Endothelial cell of umbilical vein (primary cell): Measurements from ENCODE around the gene PSMD13. TPM values are rescaled to one million over a fixed set of nuclear protein-coding genes. Genes with fewer than 3 reads are reported as not detected.

ENCODE experiments used
- BruUV-seq: library from RNA; stranded (reverse); fragments of 400-500 nt; replicated peaks from 2 replicates; lab custom pipeline; 2021; lab: Mats Ljungman, UMichigan
- CTCF ChIA-PET: fragments of 300-600, 350-600 bp; sonication (Branson Sonifier 250); formaldehyde crosslinking; loops from one replicate; lab custom pipeline; 2021; ENCODE audit warnings: antibody characterized with exemption, inconsistent platforms; lab: Charles Lee
- POLR2A ChIA-PET: fragments of 300-600, 350-600 bp; sonication (Branson Sonifier 250); formaldehyde crosslinking; loops from one replicate; lab custom pipeline; 2021; ENCODE audit warnings: antibody characterized with exemption, inconsistent platforms; lab: Charles Lee
- DNase-seq: peaks from one replicate; pipeline ENCODE4 v3.0.0-alpha.2; 2011; ENCODE audit warnings: low read depth, low spot score
- FAIRE-seq: peaks from 2 replicates; lab custom pipeline; 2011; peaks lifted over from hg19 to GRCh38; lab: Jason Lieb, UNC
- H2AFZ ChIP-seq: 2 replicates; pipeline ENCODE4 v1.6.0; 2012; ENCODE audit warnings: low read depth, low read length, control low read depth, inconsistent platforms
- H3K27ac ChIP-seq: 2 replicates; pipeline ENCODE4 v1.5.1; 2011; ENCODE audit warnings: low read depth, mild to moderate bottlenecking, control low read depth, low read length, moderate library complexity; ENCODE audit not compliant: insufficient read depth
- H3K27me3 ChIP-seq, 2 experiments: 2 replicates each; pipeline versions ENCODE4 v1.6.0 to v1.6.1; 2011; ENCODE audit warnings: low read length in 2 of 2, mixed read lengths in 1 of 2; ENCODE audit not compliant: control insufficient read depth in 2 of 2, insufficient read depth in 2 of 2
- H3K36me3 ChIP-seq, 2 experiments: 2 replicates in 1 of 2; 3 replicates in 1 of 2; pipeline ENCODE4 v1.5.1; 2011; ENCODE audit warnings: low read length in 2 of 2, mild to moderate bottlenecking in 1 of 2, moderate library complexity in 1 of 2; ENCODE audit not compliant: control insufficient read depth in 2 of 2, insufficient read depth in 2 of 2; ENCODE audit errors: extremely low read depth in 1 of 2
- H3K4me1 ChIP-seq: 3 replicates; pipeline ENCODE4 v1.5.1; 2011; ENCODE audit warnings: mild to moderate bottlenecking, low read length; ENCODE audit not compliant: control insufficient read depth, insufficient read depth; ENCODE audit errors: extremely low read depth
- H3K4me2 ChIP-seq: 2 replicates; pipeline ENCODE4 v1.6.1; 2011; ENCODE audit warnings: low read length, control low read depth, mixed read lengths; ENCODE audit not compliant: insufficient read depth
- H3K4me3 ChIP-seq, 3 experiments: fragments of 200-600 bp in 1 of 3; sonication (generic), shearing (Covaris generic) in 1 of 3; replicated peaks in 1 of 3; 2 replicates each; pipeline ENCODE4 v1.5.1; 2011 to 2016; ENCODE audit warnings: control low read depth in 3 of 3, low read length in 3 of 3, mild to moderate bottlenecking in 2 of 3, inconsistent platforms in 1 of 3, low read depth in 1 of 3, moderate library complexity in 1 of 3; ENCODE audit not compliant: insufficient read depth in 1 of 3
- H3K79me2 ChIP-seq: 2 replicates; pipeline ENCODE4 v1.6.0; 2012; ENCODE audit warnings: low read length, inconsistent platforms; ENCODE audit not compliant: control insufficient read depth, insufficient read depth
- H3K9ac ChIP-seq: replicated peaks from 2 replicates; pipeline ENCODE3; 2011; ENCODE audit warnings: low read length, control low read depth; ENCODE audit not compliant: insufficient read depth; ENCODE audit errors: extremely low read depth
- H3K9me1 ChIP-seq: replicated peaks from 3 replicates; pipeline ENCODE4 v1.6.0; 2011; ENCODE audit warnings: mild to moderate bottlenecking, low read length; ENCODE audit not compliant: control insufficient read depth, insufficient read depth; ENCODE audit errors: extremely low read depth
- H3K9me3 ChIP-seq: replicated peaks from 2 replicates; pipeline ENCODE4 v1.5.1; 2012; ENCODE audit warnings: low read length, inconsistent platforms; ENCODE audit not compliant: control insufficient read depth, insufficient read depth
- H4K20me1 ChIP-seq: replicated peaks from 2 replicates; pipeline ENCODE3; 2011; ENCODE audit warnings: mild to moderate bottlenecking, low read length; ENCODE audit not compliant: control insufficient read depth, insufficient read depth; ENCODE audit errors: extremely low read depth
- CTCF ChIP-seq, 2 donors: IDR thresholded peaks; 1 replicate in 1 of 2; 2 replicates in 1 of 2; pipeline ENCODE4 v1.5.1; 2011; ENCODE audit warnings: low read length in 2 of 2, mild to moderate bottlenecking in 2 of 2, moderate library complexity in 2 of 2, control low read depth in 1 of 2, inconsistent platforms in 1 of 2, low read depth in 1 of 2; ENCODE audit not compliant: insufficient read depth in 1 of 2; ENCODE audit errors: extremely low read depth in 1 of 2
- EZH2 ChIP-seq: IDR thresholded peaks from 2 replicates; pipeline ENCODE4 v1.6.1; 2012; ENCODE audit warnings: borderline replicate concordance, low read depth, mild to moderate bottlenecking, moderate library complexity, low read length, inconsistent platforms; ENCODE audit not compliant: severe bottlenecking
- FOS ChIP-seq: IDR thresholded peaks from 2 replicates; pipeline ENCODE4 v1.6.1; 2011; ENCODE audit warnings: mild to moderate bottlenecking, low read length, moderate library complexity, borderline replicate concordance; ENCODE audit not compliant: insufficient read depth
- GATA2 ChIP-seq: IDR thresholded peaks from 2 replicates; pipeline ENCODE4 v1.7.0; 2011; ENCODE audit warnings: low read depth, mild to moderate bottlenecking, moderate library complexity, mixed read lengths, low read length; ENCODE audit not compliant: insufficient read length, insufficient read depth
- JUN ChIP-seq: IDR thresholded peaks from 2 replicates; pipeline ENCODE4 v1.6.1; 2011; ENCODE audit warnings: borderline replicate concordance, low read depth; ENCODE audit not compliant: insufficient read length, insufficient read depth
- MAX ChIP-seq: IDR thresholded peaks from 2 replicates; pipeline ENCODE4 v1.6.1; 2011; ENCODE audit not compliant: insufficient read depth, insufficient read length
- MYC ChIP-seq: IDR thresholded peaks from one replicate; pipeline ENCODE4 v1.6.1; 2011; ENCODE audit warnings: mild to moderate bottlenecking, low read depth, low read length
- POLR2A ChIP-seq: IDR thresholded peaks from 2 replicates; pipeline ENCODE4 v1.6.1; 2012; ENCODE audit warnings: low read depth, mild to moderate bottlenecking, control low read depth, low read length
- POLR2AphosphoS5 ChIP-seq: IDR thresholded peaks from 2 replicates; pipeline ENCODE4 v1.6.1; 2012; ENCODE audit warnings: low read depth, mild to moderate bottlenecking, control low read depth, low read length, moderate library complexity; ENCODE audit not compliant: insufficient read depth
- dilution Hi-C: fragments of 300-500 bp; cut with MboI; formaldehyde crosslinking; loops from one replicate; pipeline ENCODE4 v1.15.0; 2019; ENCODE audit warnings: low sequenced_read_pairs; ENCODE audit not compliant: extremely low pct_ligation_motif_present
- intact Hi-C: fragments of 100-400 bp; cut with micrococcal nuclease; formaldehyde crosslinking; loops from one replicate; pipeline ENCODE4 v1.10.0; 2022
- polyA plus RNA-seq, 4 experiments: library from polyadenylated mRNA; depleted of rRNA in 3 of 4; stranded (reverse) in 3 of 4; unstranded in 1 of 4; fragments of >200 nt; gene quantifications; 2 replicates each; pipeline versions ENCODE4 v1.2.1 to v1.2.3, GENCODE V29; 2011 to 2012; ENCODE audit warnings: missing spikeins in 1 of 4
- total RNA-seq: library from RNA; stranded (reverse); gene quantifications from 2 replicates; pipeline ENCODE4 v1.2.3, GENCODE V29; 2021

The PSMD13 gene
- total and polyA plus RNA-seq, 2 donors (not counting 3 experiments of a cell fraction or from before 2014, with no cell fraction given): 168 to 214 TPM

GRCh38 chr11:271319-271715, 34.5 kb downstream of the PSMD13 start:
- CTCF ChIA-PET: interaction anchor here (0.9 to 2.6 kb wide), 2 partner anchors 11 to 21 kb away, joined by 3 to 10 read pairs; no protein-coding TSS in a partner anchor

More at GRCh38 chr11:271319-271715, 34.5 kb downstream of the PSMD13 start:
- Histone ChIP-seq H3K36me3 (no peaks in the 10 kb centered on the region), H3K9ac (no peak overlapping the region), H3K4me3 (no peak overlapping the region), H3K4me2 (no peak overlapping the region), H3K79me2 (no peaks in the 10 kb centered on the region), H3K9me3 (no peaks in the 10 kb centered on the region), H4K20me1 (no peaks in the 10 kb centered on the region), H2AFZ (no peak overlapping the region), H3K27ac (no peak overlapping the region), H3K9me1 (no peaks in the 10 kb centered on the region), H3K27me3 (peaks cover 11 to 17% of the 10 kb centered on the region in 2 experiments), H3K4me1 (no peaks in the 10 kb centered on the region)
- dilution Hi-C loops: no loop called here
- no peak for DNase-seq
- POLR2A ChIA-PET: no interaction called here
- no TSS peak for BruUV-seq
- no peak for FAIRE-seq
- no peak for TF ChIP-seq POLR2AphosphoS5
- no peak for TF ChIP-seq MAX
- no peak for TF ChIP-seq JUN
- no peak for TF ChIP-seq POLR2A
- TF ChIP-seq MYC: no peak
- no peak for TF ChIP-seq CTCF (IDR thresholded peaks at IDR 0.05; ENCODE audit: extremely low read depth in 1 of 2, insufficient read depth in 1 of 2, low read depth in 1 of 2, low read length in 2 of 2)
- TF ChIP-seq GATA2: no peak
- TF ChIP-seq FOS: no peak
- TF ChIP-seq EZH2: no peak
- intact Hi-C loops: no loop called here
